ENCODE data around the gene UGT1A5. TPM values are rescaled to one million over a fixed set of nuclear protein-coding genes. Genes with fewer than 3 reads are reported as not detected.

The UGT1A5 gene
- total and polyA plus RNA-seq, 2 of the 13 experiments (the other 11 are each of a cell fraction or from before 2014, with no cell fraction given): not detected

DNA sequence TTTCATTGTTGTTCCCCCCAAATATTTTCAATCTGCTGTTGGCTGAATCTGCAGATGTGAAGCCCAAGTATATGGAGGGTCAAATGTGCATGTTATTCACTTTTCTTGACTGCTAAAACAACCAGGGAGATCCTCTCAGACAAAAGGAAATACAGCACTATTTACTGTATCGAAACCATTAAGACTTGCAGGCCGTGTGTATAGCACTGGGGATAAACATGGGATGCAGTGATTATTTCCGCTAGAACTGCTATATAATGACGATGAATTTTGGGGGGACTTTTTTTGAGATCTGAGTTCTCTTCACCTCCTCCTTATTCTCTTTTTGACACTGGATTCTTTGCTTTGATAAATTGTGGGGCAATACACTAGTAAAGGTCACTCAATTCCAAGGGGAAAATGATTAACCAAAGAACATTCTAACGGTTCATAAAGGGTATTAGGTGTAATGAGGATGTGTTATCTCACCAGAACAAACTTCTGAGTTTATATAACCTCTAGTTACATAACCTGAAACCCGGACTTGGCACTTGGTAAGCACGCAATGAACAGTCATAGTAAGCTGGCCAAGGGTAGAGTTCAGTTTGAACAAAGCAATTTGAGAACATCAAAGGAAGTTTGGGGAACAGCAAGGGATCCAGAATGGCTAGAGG, 43.8 kb downstream of the UGT1A5 start (continued):
- TF ChIP-seq ZNF496 (CRISPR knock-in tag; IDR thresholded peaks at IDR 0.05; ENCODE audit: insufficient replicate concordance): no peak
- no peak; the same call in 1 of the 2 replicates for TF ChIP-seq ZNF629 (CRISPR knock-in tag; conservative IDR thresholded peaks at IDR 0.05)
- TF ChIP-seq ZBTB7B (CRISPR knock-in tag; IDR thresholded peaks at IDR 0.05): peak; percentile 50; the same call in 1 of the 2 replicates
- no peak for TF ChIP-seq ZNF207 (IDR thresholded peaks at IDR 0.05; ENCODE audit: borderline replicate concordance)
- peak; percentile 39; the same call in 1 of the 2 replicates for TF ChIP-seq ELF1 (CRISPR knock-in tag; IDR thresholded peaks at IDR 0.05)
- TF ChIP-seq THRA (CRISPR knock-in tag; IDR thresholded peaks at IDR 0.05; ENCODE audit: borderline replicate concordance): peak; percentile 92
- no peak for TF ChIP-seq KLF6 (CRISPR knock-in tag; IDR thresholded peaks at IDR 0.05)
- TF ChIP-seq GABPB1 (CRISPR knock-in tag; IDR thresholded peaks at IDR 0.05): 0 out of 2 replicates have a peak, but pooled peaks have one; percentile 19
- TF ChIP-seq RBM39 (IDR thresholded peaks at IDR 0.05; ENCODE audit: low read depth, low read length, poor library complexity, severe bottlenecking): no peak
- TF ChIP-seq ATF7-NPFF (CRISPR knock-in tag; IDR thresholded peaks at IDR 0.05; ENCODE audit: low read depth): 0 out of 2 replicates have a peak, but pooled peaks have one; percentile 44
- TF ChIP-seq PAF1 (CRISPR knock-in tag; IDR thresholded peaks at IDR 0.05): no peak
- no peak for TF ChIP-seq ZNF138 (CRISPR knock-in tag; IDR thresholded peaks at IDR 0.05; ENCODE audit: low read depth)
- TF ChIP-seq ZNF124 (CRISPR knock-in tag; IDR thresholded peaks at IDR 0.05): peak; percentile 74; the same call in 1 of the 2 replicates
- TF ChIP-seq, protein P1, sequence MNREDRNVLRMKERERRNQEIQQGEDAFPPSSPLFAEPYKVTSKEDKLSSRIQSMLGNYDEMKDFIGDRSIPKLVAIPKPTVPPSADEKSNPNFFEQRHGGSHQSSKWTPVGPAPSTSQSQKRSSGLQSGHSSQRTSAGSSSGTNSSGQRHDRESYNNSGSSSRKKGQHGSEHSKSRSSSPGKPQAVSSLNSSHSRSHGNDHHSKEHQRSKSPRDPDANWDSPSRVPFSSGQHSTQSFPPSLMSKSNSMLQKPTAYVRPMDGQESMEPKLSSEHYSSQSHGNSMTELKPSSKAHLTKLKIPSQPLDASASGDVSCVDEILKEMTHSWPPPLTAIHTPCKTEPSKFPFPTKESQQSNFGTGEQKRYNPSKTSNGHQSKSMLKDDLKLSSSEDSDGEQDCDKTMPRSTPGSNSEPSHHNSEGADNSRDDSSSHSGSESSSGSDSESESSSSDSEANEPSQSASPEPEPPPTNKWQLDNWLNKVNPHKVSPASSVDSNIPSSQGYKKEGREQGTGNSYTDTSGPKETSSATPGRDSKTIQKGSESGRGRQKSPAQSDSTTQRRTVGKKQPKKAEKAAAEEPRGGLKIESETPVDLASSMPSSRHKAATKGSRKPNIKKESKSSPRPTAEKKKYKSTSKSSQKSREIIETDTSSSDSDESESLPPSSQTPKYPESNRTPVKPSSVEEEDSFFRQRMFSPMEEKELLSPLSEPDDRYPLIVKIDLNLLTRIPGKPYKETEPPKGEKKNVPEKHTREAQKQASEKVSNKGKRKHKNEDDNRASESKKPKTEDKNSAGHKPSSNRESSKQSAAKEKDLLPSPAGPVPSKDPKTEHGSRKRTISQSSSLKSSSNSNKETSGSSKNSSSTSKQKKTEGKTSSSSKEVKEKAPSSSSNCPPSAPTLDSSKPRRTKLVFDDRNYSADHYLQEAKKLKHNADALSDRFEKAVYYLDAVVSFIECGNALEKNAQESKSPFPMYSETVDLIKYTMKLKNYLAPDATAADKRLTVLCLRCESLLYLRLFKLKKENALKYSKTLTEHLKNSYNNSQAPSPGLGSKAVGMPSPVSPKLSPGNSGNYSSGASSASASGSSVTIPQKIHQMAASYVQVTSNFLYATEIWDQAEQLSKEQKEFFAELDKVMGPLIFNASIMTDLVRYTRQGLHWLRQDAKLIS (CRISPR knock-in tag; IDR thresholded peaks at IDR 0.05): no peak
- TF ChIP-seq ZNF672 (CRISPR knock-in tag; IDR thresholded peaks at IDR 0.05): peak; percentile 67; the same call in 1 of the 2 replicates
- TF ChIP-seq GLMP (CRISPR knock-in tag; IDR thresholded peaks at IDR 0.05; ENCODE audit: borderline replicate concordance): no peak
- TF ChIP-seq FOXO1 (CRISPR knock-in tag; IDR thresholded peaks at IDR 0.05): peak; percentile 86; the same call in 1 of the 2 replicates
- no peak for TF ChIP-seq ZNF678 (CRISPR knock-in tag; IDR thresholded peaks at IDR 0.05)
- no peak for TF ChIP-seq TOE1 (CRISPR knock-in tag; IDR thresholded peaks at IDR 0.05)
- peak; percentile 77 for TF ChIP-seq ZKSCAN8 (CRISPR knock-in tag; IDR thresholded peaks at IDR 0.05; ENCODE audit: borderline replicate concordance)
- TF ChIP-seq, protein P2, sequence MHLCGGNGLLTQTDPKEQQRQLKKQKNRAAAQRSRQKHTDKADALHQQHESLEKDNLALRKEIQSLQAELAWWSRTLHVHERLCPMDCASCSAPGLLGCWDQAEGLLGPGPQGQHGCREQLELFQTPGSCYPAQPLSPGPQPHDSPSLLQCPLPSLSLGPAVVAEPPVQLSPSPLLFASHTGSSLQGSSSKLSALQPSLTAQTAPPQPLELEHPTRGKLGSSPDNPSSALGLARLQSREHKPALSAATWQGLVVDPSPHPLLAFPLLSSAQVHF (CRISPR knock-in tag; IDR thresholded peaks at IDR 0.05): peak; percentile 89
- TF ChIP-seq SYNCRIP (IDR thresholded peaks at IDR 0.05; ENCODE audit: insufficient read depth, low read depth, low read length): no peak

Data from HepG2 (cell line).